SK-N-SH treated with all-trans-retinoic acid at 6 μM for 48 hours (cell line): ENCODE measurements around the gene SANBR.

Experiments used
- ATAC-seq: fragments of 200-7000 bp; cut with Tn5 transposase; 3 replicates; pipeline ENCODE4 v1.9.1; 2020; ENCODE audit warnings: mild to moderate bottlenecking, moderate library complexity
- CSDC2 ChIP-seq: fragments of 250-450 bp; sonication (Bioruptor Pico); IDR thresholded peaks from 2 replicates; pipeline ENCODE4 v1.5.0; 2020; ENCODE audit warnings: mild to moderate bottlenecking, moderate library complexity
- TCF4 ChIP-seq: fragments of 250-450 bp; sonication (Bioruptor Pico); IDR thresholded peaks from 2 replicates; pipeline ENCODE4 v1.8.0; 2021; ENCODE audit warnings: mild to moderate bottlenecking, moderate library complexity, borderline replicate concordance
- TOX ChIP-seq: fragments of 250-450 bp; sonication (Bioruptor Pico); IDR thresholded peaks from 2 replicates; pipeline ENCODE4 v1.8.0; 2021; ENCODE audit warnings: mild to moderate bottlenecking, moderate library complexity, borderline replicate concordance
- ZFP3 ChIP-seq: fragments of 250-450 bp; sonication (Bioruptor Pico); IDR thresholded peaks from 2 replicates; pipeline ENCODE4 v1.5.0; 2020; ENCODE audit warnings: mild to moderate bottlenecking, moderate library complexity
- ZFP30 ChIP-seq: fragments of 450-650 bp; formaldehyde crosslinking; IDR thresholded peaks from 2 replicates; pipeline ENCODE4 v1.5.0; 2022; ENCODE audit warnings: mild to moderate bottlenecking, moderate library complexity
- ZNF565 ChIP-seq: fragments of 450-650 bp; formaldehyde crosslinking; conservative IDR thresholded peaks from 2 replicates; pipeline ENCODE4 v1.5.0; 2020; ENCODE audit warnings: low read depth, mild to moderate bottlenecking, moderate library complexity
- ZNF70 ChIP-seq: fragments of 450-650 bp; formaldehyde crosslinking; IDR thresholded peaks from 2 replicates; pipeline ENCODE4 v1.5.0; 2020; ENCODE audit warnings: mild to moderate bottlenecking, moderate library complexity
- ZNF8 ChIP-seq: fragments of 450-650 bp; formaldehyde crosslinking; IDR thresholded peaks from 2 replicates; pipeline ENCODE4 v1.5.0; 2020; ENCODE audit warnings: mild to moderate bottlenecking, moderate library complexity
- TF ChIP-seq, protein P1 (sequence below): fragments of 250-450 bp; sonication (Bioruptor Pico); IDR thresholded peaks from 2 replicates; pipeline ENCODE4 v1.8.0; 2020; ENCODE audit warnings: mild to moderate bottlenecking, moderate library complexity, borderline replicate concordance
- TF ChIP-seq, protein P2 (sequence below): fragments of 250-450 bp; sonication (Bioruptor Pico); IDR thresholded peaks from 2 replicates; pipeline ENCODE4 v1.5.0; 2020; ENCODE audit warnings: mild to moderate bottlenecking, moderate library complexity
- TF ChIP-seq, protein P3 (sequence below): fragments of 250-450 bp; sonication (Bioruptor Pico); IDR thresholded peaks from 2 replicates; pipeline ENCODE4 v1.8.0; 2021; ENCODE audit warnings: low read depth, mild to moderate bottlenecking, moderate library complexity, borderline replicate concordance
- TF ChIP-seq, protein P4 (sequence below): fragments of 250-450 bp; sonication (Bioruptor Pico); IDR thresholded peaks from 2 replicates; pipeline ENCODE4 v1.5.1; 2021; ENCODE audit warnings: mild to moderate bottlenecking, moderate library complexity

The SANBR gene

DNA sequence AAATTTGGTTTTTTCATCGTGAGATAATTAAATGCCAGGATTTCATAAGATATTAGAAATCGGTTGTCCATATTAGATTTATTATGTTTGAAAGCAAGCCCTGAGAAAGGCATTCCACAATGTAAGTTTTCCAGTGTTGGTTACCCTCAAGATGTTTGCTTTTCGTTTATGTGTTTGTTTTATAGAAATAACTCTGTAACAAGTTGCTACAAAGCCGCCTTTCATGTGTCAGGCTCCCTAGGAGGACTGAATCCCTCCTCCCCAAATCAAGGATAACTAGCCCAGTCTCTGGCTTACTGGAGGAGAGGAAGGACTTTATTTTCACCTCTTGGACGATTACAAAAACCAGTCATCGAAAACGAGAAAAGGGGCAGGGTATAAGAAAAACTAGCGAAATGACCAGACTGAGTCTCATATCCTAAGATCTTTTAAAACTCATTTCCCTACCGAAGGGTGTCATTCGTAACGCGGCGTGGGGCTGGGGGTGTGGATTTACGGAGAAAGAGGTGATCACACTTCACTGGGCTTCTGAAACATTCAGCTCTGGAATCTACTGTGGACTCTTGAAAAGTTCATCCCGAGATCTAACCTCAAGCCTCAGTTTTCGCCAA is 49.2 kb upstream of the SANBR start:
- ATAC-seq: no peak
- TF ChIP-seq, protein P1, sequence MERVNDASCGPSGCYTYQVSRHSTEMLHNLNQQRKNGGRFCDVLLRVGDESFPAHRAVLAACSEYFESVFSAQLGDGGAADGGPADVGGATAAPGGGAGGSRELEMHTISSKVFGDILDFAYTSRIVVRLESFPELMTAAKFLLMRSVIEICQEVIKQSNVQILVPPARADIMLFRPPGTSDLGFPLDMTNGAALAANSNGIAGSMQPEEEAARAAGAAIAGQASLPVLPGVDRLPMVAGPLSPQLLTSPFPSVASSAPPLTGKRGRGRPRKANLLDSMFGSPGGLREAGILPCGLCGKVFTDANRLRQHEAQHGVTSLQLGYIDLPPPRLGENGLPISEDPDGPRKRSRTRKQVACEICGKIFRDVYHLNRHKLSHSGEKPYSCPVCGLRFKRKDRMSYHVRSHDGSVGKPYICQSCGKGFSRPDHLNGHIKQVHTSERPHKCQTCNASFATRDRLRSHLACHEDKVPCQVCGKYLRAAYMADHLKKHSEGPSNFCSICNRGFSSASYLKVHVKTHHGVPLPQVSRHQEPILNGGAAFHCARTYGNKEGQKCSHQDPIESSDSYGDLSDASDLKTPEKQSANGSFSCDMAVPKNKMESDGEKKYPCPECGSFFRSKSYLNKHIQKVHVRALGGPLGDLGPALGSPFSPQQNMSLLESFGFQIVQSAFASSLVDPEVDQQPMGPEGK (CRISPR knock-in tag): no peak
- TF ChIP-seq ZNF8 (CRISPR knock-in tag): no peak

DNA sequence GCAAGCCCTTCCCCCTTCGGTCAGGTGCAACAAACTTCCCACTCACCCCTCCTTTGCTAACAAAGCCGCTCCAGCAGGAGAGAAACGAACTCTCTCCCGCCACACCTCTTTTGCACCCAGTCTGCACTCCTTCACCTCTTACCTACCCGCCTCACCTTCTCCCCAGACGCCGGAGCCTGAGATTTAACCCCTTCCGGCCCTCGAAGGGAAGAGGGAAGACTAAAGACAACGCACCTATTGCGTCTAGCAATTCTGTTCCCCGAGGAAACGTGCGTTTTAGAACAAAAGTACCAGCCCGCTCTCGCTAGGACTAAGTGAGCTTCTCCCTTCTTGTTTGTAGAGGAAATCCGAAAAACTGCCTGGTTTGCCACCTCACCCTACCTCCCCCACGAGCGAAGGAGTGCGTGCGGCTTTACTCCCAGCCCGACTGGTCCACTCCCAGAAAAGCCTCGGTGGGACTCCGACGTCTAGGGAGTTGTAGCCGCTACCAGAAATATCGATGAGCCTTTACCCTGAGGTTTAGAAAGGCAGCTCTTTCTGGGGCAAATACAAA is 48.6 kb upstream of the SANBR start:
- TF ChIP-seq TOX (no peak), ZFP3 (CRISPR knock-in tag) (peak; percentile 37; the same call in 1 of the 2 replicates)
- TF ChIP-seq, protein P2, sequence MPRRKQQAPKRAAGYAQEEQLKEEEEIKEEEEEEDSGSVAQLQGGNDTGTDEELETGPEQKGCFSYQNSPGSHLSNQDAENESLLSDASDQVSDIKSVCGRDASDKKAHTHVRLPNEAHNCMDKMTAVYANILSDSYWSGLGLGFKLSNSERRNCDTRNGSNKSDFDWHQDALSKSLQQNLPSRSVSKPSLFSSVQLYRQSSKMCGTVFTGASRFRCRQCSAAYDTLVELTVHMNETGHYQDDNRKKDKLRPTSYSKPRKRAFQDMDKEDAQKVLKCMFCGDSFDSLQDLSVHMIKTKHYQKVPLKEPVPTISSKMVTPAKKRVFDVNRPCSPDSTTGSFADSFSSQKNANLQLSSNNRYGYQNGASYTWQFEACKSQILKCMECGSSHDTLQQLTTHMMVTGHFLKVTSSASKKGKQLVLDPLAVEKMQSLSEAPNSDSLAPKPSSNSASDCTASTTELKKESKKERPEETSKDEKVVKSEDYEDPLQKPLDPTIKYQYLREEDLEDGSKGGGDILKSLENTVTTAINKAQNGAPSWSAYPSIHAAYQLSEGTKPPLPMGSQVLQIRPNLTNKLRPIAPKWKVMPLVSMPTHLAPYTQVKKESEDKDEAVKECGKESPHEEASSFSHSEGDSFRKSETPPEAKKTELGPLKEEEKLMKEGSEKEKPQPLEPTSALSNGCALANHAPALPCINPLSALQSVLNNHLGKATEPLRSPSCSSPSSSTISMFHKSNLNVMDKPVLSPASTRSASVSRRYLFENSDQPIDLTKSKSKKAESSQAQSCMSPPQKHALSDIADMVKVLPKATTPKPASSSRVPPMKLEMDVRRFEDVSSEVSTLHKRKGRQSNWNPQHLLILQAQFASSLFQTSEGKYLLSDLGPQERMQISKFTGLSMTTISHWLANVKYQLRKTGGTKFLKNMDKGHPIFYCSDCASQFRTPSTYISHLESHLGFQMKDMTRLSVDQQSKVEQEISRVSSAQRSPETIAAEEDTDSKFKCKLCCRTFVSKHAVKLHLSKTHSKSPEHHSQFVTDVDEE (CRISPR knock-in tag): 0 out of 2 replicates have a peak, but pooled peaks have one; percentile 9
- TF ChIP-seq, protein P3, sequence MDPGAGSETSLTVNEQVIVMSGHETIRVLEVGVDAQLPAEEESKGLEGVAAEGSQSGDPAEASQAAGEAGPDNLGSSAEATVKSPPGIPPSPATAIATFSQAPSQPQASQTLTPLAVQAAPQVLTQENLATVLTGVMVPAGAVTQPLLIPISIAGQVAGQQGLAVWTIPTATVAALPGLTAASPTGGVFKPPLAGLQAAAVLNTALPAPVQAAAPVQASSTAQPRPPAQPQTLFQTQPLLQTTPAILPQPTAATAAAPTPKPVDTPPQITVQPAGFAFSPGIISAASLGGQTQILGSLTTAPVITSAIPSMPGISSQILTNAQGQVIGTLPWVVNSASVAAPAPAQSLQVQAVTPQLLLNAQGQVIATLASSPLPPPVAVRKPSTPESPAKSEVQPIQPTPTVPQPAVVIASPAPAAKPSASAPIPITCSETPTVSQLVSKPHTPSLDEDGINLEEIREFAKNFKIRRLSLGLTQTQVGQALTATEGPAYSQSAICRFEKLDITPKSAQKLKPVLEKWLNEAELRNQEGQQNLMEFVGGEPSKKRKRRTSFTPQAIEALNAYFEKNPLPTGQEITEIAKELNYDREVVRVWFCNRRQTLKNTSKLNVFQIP (CRISPR knock-in tag): 0 out of 2 replicates have a peak, but pooled peaks have one; percentile 49
- ATAC-seq: peak; percentile 83

DNA sequence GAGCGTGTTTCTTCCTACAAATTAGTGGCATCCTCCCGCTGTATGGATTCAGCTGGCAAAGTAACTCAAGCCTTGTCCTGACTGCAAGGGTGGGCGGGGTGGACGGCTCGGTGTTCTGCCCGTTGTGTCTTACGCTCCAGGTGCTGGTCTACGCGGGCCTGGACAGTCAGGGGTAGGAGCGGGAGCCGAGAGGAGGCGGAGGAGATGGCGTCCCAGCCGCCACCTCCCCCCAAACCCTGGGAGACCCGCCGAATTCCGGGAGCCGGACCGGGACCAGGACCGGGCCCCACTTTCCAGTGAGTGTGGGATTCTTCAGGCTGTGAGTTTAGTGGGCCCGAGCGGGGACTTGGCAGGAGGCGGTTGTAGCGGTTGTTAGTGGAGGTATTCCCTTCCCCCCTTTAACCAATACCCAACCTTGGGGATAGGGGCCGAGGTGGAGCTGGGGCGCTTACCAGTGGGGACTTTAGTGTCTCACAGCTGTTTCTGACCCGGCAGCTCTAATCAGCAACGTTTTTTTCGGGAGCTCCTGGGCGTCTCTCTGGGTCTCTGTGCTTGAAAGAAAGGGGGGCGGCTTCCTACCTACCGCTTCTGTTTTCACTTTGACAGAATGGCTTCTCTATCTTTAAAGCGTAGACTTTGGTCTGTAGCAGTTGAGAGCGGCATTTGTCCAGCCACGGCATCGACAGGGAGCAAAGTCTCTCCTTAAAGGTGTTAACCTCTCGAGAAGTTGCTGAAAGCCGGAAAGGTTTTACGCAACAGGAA is 47.9 kb upstream of the SANBR start, which contains the start of the genes PEX13 and PUS10:
TSS of gene PEX13 (plus strand) at position 165 of the 762 bp plus-strand sequence. CDS start at position 205, 40 bp downstream.
TSS of gene PUS10 (minus strand) at position 700 of the 762 bp plus-strand sequence. CDS start 6,365 bp downstream, outside the sequence.
- peak; percentile 98 for ATAC-seq
- TF ChIP-seq ZNF70 (CRISPR knock-in tag) (0 out of 2 replicates have a peak, but pooled peaks have one; percentile 34), ZFP3 (CRISPR knock-in tag) (no peak), ZFP30 (CRISPR knock-in tag) (no peak)
- TF ChIP-seq, protein P2 (CRISPR knock-in tag): 0 out of 2 replicates have a peak, but pooled peaks have one; percentile 7
- TF ChIP-seq, protein P4, sequence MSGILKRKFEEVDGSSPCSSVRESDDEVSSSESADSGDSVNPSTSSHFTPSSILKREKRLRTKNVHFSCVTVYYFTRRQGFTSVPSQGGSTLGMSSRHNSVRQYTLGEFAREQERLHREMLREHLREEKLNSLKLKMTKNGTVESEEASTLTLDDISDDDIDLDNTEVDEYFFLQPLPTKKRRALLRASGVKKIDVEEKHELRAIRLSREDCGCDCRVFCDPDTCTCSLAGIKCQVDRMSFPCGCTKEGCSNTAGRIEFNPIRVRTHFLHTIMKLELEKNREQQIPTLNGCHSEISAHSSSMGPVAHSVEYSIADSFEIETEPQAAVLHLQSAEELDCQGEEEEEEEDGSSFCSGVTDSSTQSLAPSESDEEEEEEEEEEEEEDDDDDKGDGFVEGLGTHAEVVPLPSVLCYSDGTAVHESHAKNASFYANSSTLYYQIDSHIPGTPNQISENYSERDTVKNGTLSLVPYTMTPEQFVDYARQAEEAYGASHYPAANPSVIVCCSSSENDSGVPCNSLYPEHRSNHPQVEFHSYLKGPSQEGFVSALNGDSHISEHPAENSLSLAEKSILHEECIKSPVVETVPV (CRISPR knock-in tag): no peak

DNA sequence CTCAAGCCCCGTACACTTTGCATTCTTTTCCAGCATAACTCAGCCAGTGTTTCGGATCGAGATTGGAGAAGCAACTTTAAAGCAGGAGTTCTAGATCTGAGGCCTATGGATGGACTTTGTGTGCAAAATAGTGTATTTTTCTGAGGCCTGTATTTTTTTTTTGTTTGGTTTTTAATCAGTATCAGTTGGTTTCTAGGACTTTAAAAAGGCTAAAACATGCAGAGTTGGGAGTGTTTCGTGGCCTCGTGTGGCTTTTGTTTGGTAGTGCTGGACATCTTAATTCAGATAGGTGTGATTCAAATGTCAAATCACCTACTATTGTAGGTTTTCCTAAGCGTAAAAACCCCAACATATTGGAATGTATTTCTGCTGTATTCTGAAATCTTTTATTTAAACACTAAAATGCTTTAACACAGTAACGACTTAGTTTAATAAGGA is 47.3 kb upstream of the SANBR start:
- peak; percentile 61 for ATAC-seq
- TF ChIP-seq, protein P3 (CRISPR knock-in tag): no peak
- no peak for TF ChIP-seq ZNF70 (CRISPR knock-in tag)
- TF ChIP-seq, protein P1 (CRISPR knock-in tag): no peak
- TF ChIP-seq CSDC2 (CRISPR knock-in tag): no peak
- TF ChIP-seq TOX: no peak
- TF ChIP-seq ZNF565: no peak
- TF ChIP-seq, protein P4 (CRISPR knock-in tag): no peak
- TF ChIP-seq TCF4 (CRISPR knock-in tag): no peak
